C4-2B (cell line): Measurements from ENCODE around the gene CCDC88B.

Experiments
- H3K27ac ChIP-seq: fragments of 450-650 bp; 2 replicates; pipeline ENCODE4 v1.5.1; 2017
- CTCF ChIP-seq: fragments of 450-650 bp; conservative IDR thresholded peaks from 2 replicates; pipeline ENCODE4 v1.5.1; 2017; ENCODE audit warnings: mild to moderate bottlenecking
- ZFX ChIP-seq: fragments of 450-650 bp; IDR thresholded peaks from 2 replicates; pipeline ENCODE4 v1.6.1; 2017

CCDC88B gene

GRCh38 chr11:64331569-64332371 lies 8.2 kb upstream of the CCDC88B start:
- no peak; the same call in 1 of the 2 replicates for TF ChIP-seq CTCF
- TF ChIP-seq ZFX = no peak
- peak overlapping the region; percentile 13 for H3K27ac ChIP-seq

- H3K27ac ChIP-seq = no peak overlapping the region
- TF ChIP-seq ZFX (no peak), CTCF (no peak)
Observed at GRCh38 chr11:64333556-64333955, 6.4 kb upstream of the CCDC88B start.

- no peak overlapping the region for H3K27ac ChIP-seq
Observed at GRCh38 chr11:64334764-64335735, 5.0 kb upstream of the CCDC88B start.

GRCh38 chr11:64337538-64338249 lies 2.3 kb upstream of the CCDC88B start:
- TF ChIP-seq ZFX (no peak), CTCF (no peak)
- H3K27ac ChIP-seq = no peak overlapping the region

More at GRCh38 chr11:64334764-64335735, 5.0 kb upstream of the CCDC88B start:
- TF ChIP-seq CTCF = no peak
- TF ChIP-seq ZFX = no peak

GRCh38 chr11:64338716-64339115 lies 1.3 kb upstream of the CCDC88B start:
- no peak for TF ChIP-seq CTCF
- TF ChIP-seq ZFX = no peak
- H3K27ac ChIP-seq = no peak overlapping the region

GRCh38 chr11:64339286-64339685 lies 718 bp upstream of the CCDC88B start:
- no peak overlapping the region for H3K27ac ChIP-seq
- no peak for TF ChIP-seq ZFX
- TF ChIP-seq CTCF = no peak
